HAP-1 (cell line): ENCODE measurements around the gene DTX3.
"Not testable (repeated sequence)": the region's sequence is repeated elsewhere in the genome, so short reads cannot be mapped to it uniquely, and the experiment has no call there.

Experiments
- DNase-seq, 2 experiments: peaks; one replicate each; pipeline ENCODE4 v3.0.0-alpha.2; 2016 to 2020; ENCODE audit warnings: low spot score in 2 of 2
- H3K27me3 ChIP-seq: fragments of 250-450 bp; sonication (Bioruptor Pico); 2 replicates; pipeline ENCODE4 v1.5.1; 2020; ENCODE audit warnings: low read depth, mild to moderate bottlenecking, moderate library complexity
- H3K36me3 ChIP-seq: fragments of 250-450 bp; sonication (Bioruptor Pico); replicated peaks from 2 replicates; pipeline ENCODE4 v1.5.1; 2020; ENCODE audit warnings: mild to moderate bottlenecking
- H3K4me1 ChIP-seq: fragments of 250-450 bp; sonication (Bioruptor Pico); 2 replicates; pipeline ENCODE4 v1.5.1; 2020; ENCODE audit warnings: mild to moderate bottlenecking
- H3K4me3 ChIP-seq: fragments of 250-450 bp; sonication (Bioruptor Pico); 2 replicates; pipeline ENCODE4 v1.5.1; 2020; ENCODE audit warnings: mild to moderate bottlenecking, moderate library complexity
- H3K9me3 ChIP-seq: fragments of 250-450 bp; sonication (Bioruptor Pico); 2 replicates; pipeline ENCODE4 v1.5.1; 2020; ENCODE audit warnings: mild to moderate bottlenecking, moderate library complexity
- in situ Hi-C: fragments of 300-500 bp; cut with MboI; formaldehyde crosslinking; loops from 3 replicates; pipeline ENCODE4 v1.14.3; 2020; ENCODE audit warnings: low sequenced_read_pairs, inconsistent platforms, mixed read lengths

The DTX3 gene

GRCh38 chr12:57588951-57589610 lies 15.5 kb upstream of the DTX3 start:
- Histone ChIP-seq H3K4me1 (peaks cover 15% of the 10 kb centered on the region), H3K27me3 (peaks cover 17% of the 10 kb centered on the region)
- H3K4me3 ChIP-seq, in situ Hi-C loops, DNase-seq, H3K9me3 ChIP-seq, H3K36me3 ChIP-seq: not testable (repeated sequence)

GRCh38 chr12:57590479-57590863 lies 14.2 kb upstream of the DTX3 start:
- in situ Hi-C loops = no loop called here
- Histone ChIP-seq H3K27me3 (peaks cover 7% of the 10 kb centered on the region), H3K36me3 (no peaks in the 10 kb centered on the region), H3K4me3 (peak overlapping the region; percentile 92), H3K4me1 (peaks cover 15% of the 10 kb centered on the region), H3K9me3 (peaks cover 4% of the 10 kb centered on the region; the same call in 1 of the 2 replicates)
- no peak for DNase-seq

GRCh38 chr12:57590864-57591781 lies 13.5 kb upstream of the DTX3 start, which contains the start of gene PIP4K2C:
Gene PIP4K2C, plus strand, starts transcription at chr12:57591192. Its CDS starts 98 bp downstream, at chr12:57591290.
- H3K9me3 ChIP-seq = peaks cover 4% of the 10 kb centered on the region; the same call in 1 of the 2 replicates
- H3K4me3 ChIP-seq = peak within 1 kb of the TSS; percentile 92
- peaks cover 3% of the 10 kb centered on the region; the same call in 1 of the 2 replicates for H3K27me3 ChIP-seq
- in situ Hi-C loops = no loop called here
- DNase-seq = peak; percentile 77 to 85
- H3K36me3 ChIP-seq = no peaks in the 10 kb centered on the region
- peaks cover 15% of the 10 kb centered on the region for H3K4me1 ChIP-seq

GRCh38 chr12:57591782-57592325 lies 12.8 kb upstream of the DTX3 start:
- H3K4me1 ChIP-seq = peaks cover 15% of the 10 kb centered on the region
- DNase-seq = no peak
- in situ Hi-C loops = no loop called here
- peak overlapping the region; percentile 92 for H3K4me3 ChIP-seq
- peaks cover 4% of the 10 kb centered on the region; the same call in 1 of the 2 replicates for H3K9me3 ChIP-seq
- H3K36me3 ChIP-seq = no peaks in the 10 kb centered on the region
- H3K27me3 ChIP-seq = peaks cover 2% of the 10 kb centered on the region; the same call in 1 of the 2 replicates

- H3K36me3 ChIP-seq = no peaks in the 10 kb centered on the region; the same call in 1 of the 2 replicates
- no peak for DNase-seq
- H3K27me3 ChIP-seq = no peaks in the 10 kb centered on the region
- in situ Hi-C loops = no loop called here
- H3K4me1 ChIP-seq = peaks cover 15% of the 10 kb centered on the region
- peaks cover 4% of the 10 kb centered on the region; the same call in 1 of the 2 replicates for H3K9me3 ChIP-seq
- no peak overlapping the region; the same call in 1 of the 2 replicates for H3K4me3 ChIP-seq
Observed at GRCh38 chr12:57592551-57593165, 12.0 kb upstream of the DTX3 start.

- Histone ChIP-seq H3K4me3 (no peak overlapping the region), H3K9me3 (peaks cover 4% of the 10 kb centered on the region; the same call in 1 of the 2 replicates), H3K4me1 (peaks cover 15% of the 10 kb centered on the region), H3K36me3 (no peaks in the 10 kb centered on the region; the same call in 1 of the 2 replicates), H3K27me3 (no peaks in the 10 kb centered on the region)
- in situ Hi-C loops = no loop called here
- no peak for DNase-seq
Observed at GRCh38 chr12:57593187-57593586, 11.4 kb upstream of the DTX3 start.

- peaks cover 6% of the 10 kb centered on the region; the same call in 1 of the 2 replicates for H3K36me3 ChIP-seq
- DNase-seq = no peak
Observed at GRCh38 chr12:57600395-57600794, 4.2 kb upstream of the DTX3 start.

GRCh38 chr12:57602544-57602943 lies 2.1 kb upstream of the DTX3 start:
- DNase-seq = no peak
- H3K9me3 ChIP-seq = no peaks in the 10 kb centered on the region
- H3K36me3 ChIP-seq = peaks cover 6% of the 10 kb centered on the region; the same call in 1 of the 2 replicates
- no peaks in the 10 kb centered on the region for H3K27me3 ChIP-seq
- in situ Hi-C loops = no loop called here
- no peaks in the 10 kb centered on the region for H3K4me1 ChIP-seq
- H3K4me3 ChIP-seq = no peak overlapping the region

More at GRCh38 chr12:57600395-57600794, 4.2 kb upstream of the DTX3 start:
- H3K4me3 ChIP-seq = no peak overlapping the region
- no peaks in the 10 kb centered on the region for H3K27me3 ChIP-seq
- no peaks in the 10 kb centered on the region for H3K4me1 ChIP-seq
- H3K9me3 ChIP-seq = no peaks in the 10 kb centered on the region; the same call in 1 of the 2 replicates
- in situ Hi-C loops = no loop called here

GRCh38 chr12:57603324-57603723 lies 1.3 kb upstream of the DTX3 start:
- no peak overlapping the region for H3K4me3 ChIP-seq
- in situ Hi-C loops = no loop called here

GRCh38 chr12:57603815-57604453 lies 690 bp upstream of the DTX3 start:
- no peak for DNase-seq
- H3K36me3 ChIP-seq = peaks cover 6% of the 10 kb centered on the region; the same call in 1 of the 2 replicates
- H3K27me3 ChIP-seq = no peaks in the 10 kb centered on the region
- no peaks in the 10 kb centered on the region for H3K4me1 ChIP-seq
- no peak overlapping the region for H3K4me3 ChIP-seq
- no peaks in the 10 kb centered on the region for H3K9me3 ChIP-seq
- in situ Hi-C loops = no loop called here

More at GRCh38 chr12:57603324-57603723, 1.3 kb upstream of the DTX3 start:
- DNase-seq = no peak
- no peaks in the 10 kb centered on the region for H3K4me1 ChIP-seq
- H3K9me3 ChIP-seq = no peaks in the 10 kb centered on the region
- no peaks in the 10 kb centered on the region for H3K27me3 ChIP-seq
- H3K36me3 ChIP-seq = peaks cover 6% of the 10 kb centered on the region; the same call in 1 of the 2 replicates

GRCh38 chr12:57604992-57605810 lies 577 bp downstream of the DTX3 start:
- in situ Hi-C loops = no loop called here
- Histone ChIP-seq H3K4me3 (no peak overlapping the region), H3K36me3 (peaks cover 4% of the 10 kb centered on the region; the same call in 1 of the 2 replicates), H3K9me3 (no peaks in the 10 kb centered on the region), H3K27me3 (no peaks in the 10 kb centered on the region), H3K4me1 (no peaks in the 10 kb centered on the region)
- no peak for DNase-seq

GRCh38 chr12:57605811-57606311 lies 1.2 kb downstream of the DTX3 start:
- in situ Hi-C loops = no loop called here
- Histone ChIP-seq H3K36me3 (no peaks in the 10 kb centered on the region; the same call in 1 of the 2 replicates), H3K27me3 (no peaks in the 10 kb centered on the region), H3K9me3 (no peaks in the 10 kb centered on the region), H3K4me1 (peaks cover 2% of the 10 kb centered on the region), H3K4me3 (no peak overlapping the region)
- no peak for DNase-seq
